Kidney epithelial cell (primary cell): ENCODE results near the gene ACOT12. TPM values are rescaled to one million over a fixed set of nuclear protein-coding genes. Genes with fewer than 3 reads are reported as not detected.

Experiments
- DNase-seq: peaks from one replicate; pipeline ENCODE4 v3.0.0-alpha.2; 2010; ENCODE audit warnings: low read depth
- H3K27me3 ChIP-seq: 2 replicates; pipeline ENCODE4 v1.6.0; 2011; ENCODE audit warnings: low read length; ENCODE audit not compliant: control insufficient read depth, insufficient read depth
- H3K36me3 ChIP-seq: 2 replicates; pipeline ENCODE4 v1.5.1; 2011; ENCODE audit warnings: low read length; ENCODE audit not compliant: control insufficient read depth, insufficient read depth
- H3K4me3 ChIP-seq: 2 replicates; pipeline ENCODE4 v1.5.1; 2011; ENCODE audit warnings: low read depth, mild to moderate bottlenecking, control low read depth, low read length
- total RNA-seq: library from RNA; depleted of rRNA; stranded (reverse); fragments of >200 nt; gene quantifications from 2 replicates; pipeline ENCODE4 v1.2.3, GENCODE V29; 2015
- TF ChIP-seq, protein P1 (sequence below): IDR thresholded peaks from 2 replicates; pipeline ENCODE4 v1.5.1; 2011; ENCODE audit warnings: mild to moderate bottlenecking, moderate library complexity, low read length, control low read depth, inconsistent platforms; ENCODE audit not compliant: insufficient read depth, poor library complexity, severe bottlenecking

Gene ACOT12
- total RNA-seq, 1 donor from 2014 or later, result not detected

GRCh38 chr5:81336556-81336955 lies 57.4 kb downstream of the ACOT12 start:
- TF ChIP-seq, protein P1, sequence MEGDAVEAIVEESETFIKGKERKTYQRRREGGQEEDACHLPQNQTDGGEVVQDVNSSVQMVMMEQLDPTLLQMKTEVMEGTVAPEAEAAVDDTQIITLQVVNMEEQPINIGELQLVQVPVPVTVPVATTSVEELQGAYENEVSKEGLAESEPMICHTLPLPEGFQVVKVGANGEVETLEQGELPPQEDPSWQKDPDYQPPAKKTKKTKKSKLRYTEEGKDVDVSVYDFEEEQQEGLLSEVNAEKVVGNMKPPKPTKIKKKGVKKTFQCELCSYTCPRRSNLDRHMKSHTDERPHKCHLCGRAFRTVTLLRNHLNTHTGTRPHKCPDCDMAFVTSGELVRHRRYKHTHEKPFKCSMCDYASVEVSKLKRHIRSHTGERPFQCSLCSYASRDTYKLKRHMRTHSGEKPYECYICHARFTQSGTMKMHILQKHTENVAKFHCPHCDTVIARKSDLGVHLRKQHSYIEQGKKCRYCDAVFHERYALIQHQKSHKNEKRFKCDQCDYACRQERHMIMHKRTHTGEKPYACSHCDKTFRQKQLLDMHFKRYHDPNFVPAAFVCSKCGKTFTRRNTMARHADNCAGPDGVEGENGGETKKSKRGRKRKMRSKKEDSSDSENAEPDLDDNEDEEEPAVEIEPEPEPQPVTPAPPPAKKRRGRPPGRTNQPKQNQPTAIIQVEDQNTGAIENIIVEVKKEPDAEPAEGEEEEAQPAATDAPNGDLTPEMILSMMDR, result no peak
- H3K27me3 ChIP-seq, result no peaks in the 10 kb centered on the region
- H3K36me3 ChIP-seq, result no peaks in the 10 kb centered on the region
- H3K4me3 ChIP-seq, result no peak overlapping the region
- DNase-seq, result no peak

DNA sequence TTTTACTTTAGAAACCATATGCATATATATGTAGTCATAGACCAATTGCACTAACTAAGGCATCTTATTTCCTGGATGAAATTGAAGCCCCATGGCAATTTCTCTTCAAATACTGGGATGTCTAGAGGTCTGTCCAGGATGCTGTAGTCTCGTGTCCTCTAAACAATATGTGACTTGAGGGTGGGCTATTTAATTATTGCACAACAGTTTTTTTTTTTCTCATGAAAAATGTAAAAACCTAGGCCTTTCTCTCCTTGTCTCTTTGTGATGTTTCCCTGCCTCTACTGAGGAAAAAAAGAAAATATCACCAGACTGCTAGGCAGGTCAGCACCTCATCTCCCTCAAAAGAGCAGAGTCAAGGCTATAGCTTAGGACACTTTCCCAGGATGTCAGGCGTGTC lies 58.0 kb downstream of the ACOT12 start:
- TF ChIP-seq, protein P1, result no peak

GRCh38 chr5:81334304-81335061 lies 59.5 kb downstream of the ACOT12 start:
- Histone ChIP-seq H3K36me3 (no peaks in the 10 kb centered on the region), H3K4me3 (no peak overlapping the region), H3K27me3 (no peaks in the 10 kb centered on the region)
- DNase-seq, result no peak
- TF ChIP-seq, protein P1, result no peak

More for the DNA sequence above, 58.0 kb downstream of the ACOT12 start:
- Histone ChIP-seq H3K36me3 (no peaks in the 10 kb centered on the region), H3K27me3 (no peaks in the 10 kb centered on the region), H3K4me3 (no peak overlapping the region)
- DNase-seq, result no peak

DNA sequence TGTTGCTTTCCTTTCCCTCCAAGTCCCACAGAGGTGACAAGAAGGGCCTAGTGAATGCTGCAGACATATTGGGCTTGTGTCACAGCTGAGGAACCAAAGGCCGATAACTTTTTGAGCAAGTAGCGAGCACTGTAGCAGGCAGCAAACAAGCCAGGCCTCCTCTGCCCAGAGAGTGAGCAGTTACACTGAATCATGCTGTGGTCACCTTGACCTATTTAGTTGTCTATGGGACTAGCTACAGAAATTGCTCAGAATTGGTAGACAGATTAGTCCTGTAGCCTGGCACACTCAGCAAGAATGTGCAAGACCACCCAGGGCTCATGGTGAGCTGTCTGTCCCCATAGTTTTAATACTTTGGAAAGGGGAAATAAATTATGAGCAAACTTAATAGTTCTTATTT lies 67.4 kb downstream of the ACOT12 start:
- TF ChIP-seq, protein P1, result no peak
- Histone ChIP-seq H3K4me3 (no peak overlapping the region), H3K36me3 (no peaks in the 10 kb centered on the region), H3K27me3 (no peaks in the 10 kb centered on the region)
- no peak for DNase-seq

DNA sequence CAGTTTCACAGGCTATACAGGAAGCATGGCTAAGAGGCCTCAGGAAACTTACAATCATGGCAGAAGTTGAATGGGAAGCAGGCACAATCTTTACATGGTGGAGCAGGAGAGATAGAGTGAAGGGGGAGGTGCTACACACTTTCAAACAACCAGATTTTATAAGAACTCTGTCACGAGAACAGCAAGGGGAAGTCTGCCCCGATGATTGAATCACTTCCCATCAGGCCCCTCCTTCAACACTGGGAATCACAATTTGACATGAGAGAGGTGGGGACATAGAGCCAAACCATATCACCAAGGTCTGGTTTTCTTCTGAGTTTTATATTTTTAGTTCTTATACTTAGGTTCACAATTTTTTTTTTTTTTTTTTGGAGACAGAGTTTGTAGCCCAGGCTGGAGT lies 76.4 kb downstream of the ACOT12 start:
- TF ChIP-seq, protein P1, result no peak
- Histone ChIP-seq H3K36me3 (peaks cover 2% of the 10 kb centered on the region), H3K27me3 (no peaks in the 10 kb centered on the region), H3K4me3 (no peak overlapping the region)
- DNase-seq, result no peak

DNA sequence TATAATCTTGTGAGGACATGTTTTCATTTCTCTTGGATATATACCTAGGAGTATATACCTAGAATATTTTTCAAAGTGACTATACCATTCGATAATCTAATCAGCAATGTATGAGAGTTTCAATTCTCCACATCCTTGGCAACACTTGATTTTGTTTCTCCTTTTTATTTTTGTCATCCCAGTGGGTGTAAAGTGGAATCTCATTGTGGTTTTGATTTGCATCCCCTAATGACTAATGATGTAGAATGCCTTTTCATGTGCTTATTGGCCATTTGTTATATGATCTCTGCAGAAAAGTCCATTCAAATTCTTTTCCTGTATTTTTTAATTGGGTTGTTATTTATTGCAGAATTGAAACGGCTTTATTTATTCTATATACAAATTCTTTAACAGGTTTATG lies 77.4 kb downstream of the ACOT12 start:
- Histone ChIP-seq H3K27me3 (no peaks in the 10 kb centered on the region), H3K36me3 (peaks cover 2% of the 10 kb centered on the region), H3K4me3 (no peak overlapping the region)
- TF ChIP-seq, protein P1, result no peak
- no peak for DNase-seq
